H1 (cell line): Measurements from ENCODE around the gene SORCS3. TPM values are rescaled to one million over a fixed set of nuclear protein-coding genes. Genes with fewer than 3 reads are reported as not detected.

Experiments used
- CTCF ChIA-PET: fragments of 300-600 bp; sonication (Branson Sonifier 250); formaldehyde crosslinking; loops from one replicate; lab custom pipeline; 2021; ENCODE audit not compliant: partially characterized antibody; lab: Charles Lee
- POLR2A ChIA-PET: fragments of 300-600 bp; sonication (Branson Sonifier 250); formaldehyde crosslinking; loops from one replicate; lab custom pipeline; 2021; ENCODE audit warnings: inconsistent platforms; ENCODE audit not compliant: partially characterized antibody; lab: Charles Lee
- DNase-seq, 2 experiments: peaks; one replicate each; pipeline versions ENCODE4 v3.0.0 to v3.0.0-alpha.2; 2010 to 2022; ENCODE audit warnings: low spot score in 2 of 2, low read depth in 1 of 2, mixed read lengths in 1 of 2
- FAIRE-seq: peaks from 2 replicates; lab custom pipeline; 2011; peaks lifted over from hg19 to GRCh38; lab: Jason Lieb, UNC
- H2AFZ ChIP-seq: 2 replicates; pipeline ENCODE4 v1.8.1; 2012; ENCODE audit warnings: low read length, inconsistent platforms
- H2AK5ac ChIP-seq: 2 replicates; pipeline ENCODE4 v1.6.1; 2013; ENCODE audit warnings: low read depth, low read length
- H2BK120ac ChIP-seq: replicated peaks from 2 replicates; pipeline ENCODE3; 2013; ENCODE audit warnings: low read depth, low read length, inconsistent platforms
- H2BK12ac ChIP-seq: 2 replicates; pipeline ENCODE4 v1.6.1; 2013; ENCODE audit warnings: low read depth, low read length
- H2BK15ac ChIP-seq: 2 replicates; pipeline ENCODE4 v1.6.1; 2013; ENCODE audit warnings: low read length
- H2BK20ac ChIP-seq: 2 replicates; pipeline ENCODE4 v1.6.1; 2013; ENCODE audit warnings: low read length
- H2BK5ac ChIP-seq: 2 replicates; pipeline ENCODE4 v1.6.1; 2013; ENCODE audit warnings: low read depth, low read length
- H3K14ac ChIP-seq: 2 replicates; pipeline ENCODE4 v1.6.1; 2013; ENCODE audit warnings: inconsistent platforms; ENCODE audit not compliant: insufficient read length
- H3K18ac ChIP-seq: 2 replicates; pipeline ENCODE4 v1.6.1; 2013; ENCODE audit warnings: low read length; ENCODE audit errors: extremely low read depth
- H3K23ac ChIP-seq: 2 replicates; pipeline ENCODE4 v1.6.1; 2013; ENCODE audit warnings: inconsistent platforms; ENCODE audit not compliant: insufficient read length
- H3K23me2 ChIP-seq: 2 replicates; pipeline ENCODE4 v1.6.1; 2013; ENCODE audit warnings: low read depth, low read length
- H3K27ac ChIP-seq: 2 replicates; pipeline ENCODE4 v1.6.1; 2011; ENCODE audit warnings: low read depth, low read length, inconsistent platforms
- H3K27me3 ChIP-seq, 4 experiments: replicated peaks in 1 of 4; 1 replicate in 1 of 4; 2 replicates in 3 of 4; pipeline versions ENCODE4 v1.6.1 to v1.8.1; 2011 to 2013; ENCODE audit warnings: low read length in 3 of 4, mild to moderate bottlenecking in 3 of 4, inconsistent platforms in 2 of 4, mixed read lengths in 2 of 4, moderate library complexity in 1 of 4; ENCODE audit not compliant: control insufficient read depth in 3 of 4, insufficient read depth in 3 of 4; ENCODE audit errors: extremely low read depth in 1 of 4
- H3K36me3 ChIP-seq, 4 experiments: 2 replicates each; pipeline versions ENCODE4 v1.6.1 to v1.8.1; 2011 to 2013; ENCODE audit warnings: mild to moderate bottlenecking in 4 of 4, low read length in 3 of 4, moderate library complexity in 2 of 4, control low read depth in 1 of 4, inconsistent platforms in 1 of 4; ENCODE audit not compliant: insufficient read depth in 4 of 4, control insufficient read depth in 2 of 4
- H3K4ac ChIP-seq: replicated peaks from 2 replicates; pipeline ENCODE3; 2013; ENCODE audit warnings: low read length, low read depth, mixed read lengths, inconsistent platforms; ENCODE audit not compliant: insufficient read length
- H3K4me1 ChIP-seq, 4 experiments: replicated peaks in 1 of 4; 1 replicate in 1 of 4; 2 replicates in 3 of 4; pipeline versions ENCODE4 v1.6.1 to v1.8.1; 2011 to 2013; ENCODE audit warnings: low read length in 3 of 4, inconsistent platforms in 2 of 4, mixed read lengths in 1 of 4; ENCODE audit not compliant: insufficient read depth in 4 of 4, control insufficient read depth in 3 of 4
- H3K4me2 ChIP-seq, 2 experiments: 2 replicates each; pipeline versions ENCODE4 v1.6.1 to v1.8.1; 2011 to 2013; ENCODE audit warnings: low read depth in 2 of 2, low read length in 2 of 2, control low read depth in 1 of 2, inconsistent platforms in 1 of 2, mild to moderate bottlenecking in 1 of 2; ENCODE audit not compliant: insufficient read depth in 1 of 2
- H3K4me3 ChIP-seq, 4 experiments: fragments of 200-600, 300-600 bp in 1 of 4; sonication (generic), shearing (Covaris generic), sonication (Bioruptor Twin) in 1 of 4; 2 replicates each; pipeline versions ENCODE4 v1.5.1 to v1.8.1; 2011 to 2016; ENCODE audit warnings: low read length in 4 of 4, low read depth in 3 of 4, control low read depth in 2 of 4, inconsistent platforms in 2 of 4, mild to moderate bottlenecking in 2 of 4, mixed read lengths in 1 of 4, moderate library complexity in 1 of 4; ENCODE audit not compliant: insufficient read depth in 2 of 4; ENCODE audit errors: extremely low read depth in 1 of 4
- H3K56ac ChIP-seq: replicated peaks from 2 replicates; pipeline ENCODE3; 2013; ENCODE audit warnings: low read depth, mild to moderate bottlenecking, mixed read lengths, low read length, inconsistent platforms; ENCODE audit not compliant: insufficient read length
- H3K79me1 ChIP-seq: 2 replicates; pipeline ENCODE4 v1.6.1; 2013; ENCODE audit warnings: low read depth, low read length, control low read depth
- H3K79me2 ChIP-seq, 2 experiments: 2 replicates each; pipeline versions ENCODE4 v1.6.1 to v1.8.1; 2012 to 2013; ENCODE audit warnings: low read length in 2 of 2, mild to moderate bottlenecking in 2 of 2, inconsistent platforms in 1 of 2; ENCODE audit not compliant: insufficient read depth in 2 of 2, control insufficient read depth in 1 of 2
- H3K9ac ChIP-seq, 4 experiments: replicated peaks in 1 of 4; 1 replicate in 1 of 4; 2 replicates in 3 of 4; pipeline versions ENCODE4 v1.6.1 to v1.8.1; 2011 to 2013; ENCODE audit warnings: low read depth in 3 of 4, low read length in 3 of 4, control low read depth in 2 of 4, mild to moderate bottlenecking in 2 of 4, moderate library complexity in 2 of 4, inconsistent platforms in 1 of 4; ENCODE audit errors: extremely low read depth in 1 of 4
- H3K9me3 ChIP-seq, 2 experiments: 2 replicates each; pipeline versions ENCODE4 v1.6.1 to v1.8.1; 2012 to 2013; ENCODE audit warnings: mild to moderate bottlenecking in 2 of 2, moderate library complexity in 2 of 2, control low read depth in 1 of 2, inconsistent platforms in 1 of 2, low read depth in 1 of 2, low read length in 1 of 2, mixed read lengths in 1 of 2; ENCODE audit not compliant: insufficient read depth in 2 of 2
- H4K20me1 ChIP-seq, 2 experiments: replicated peaks in 1 of 2; 2 replicates each; pipeline versions ENCODE3 to v1.8.1; 2011 to 2013; ENCODE audit warnings: inconsistent platforms in 2 of 2, low read length in 2 of 2, mild to moderate bottlenecking in 1 of 2; ENCODE audit not compliant: insufficient read depth in 2 of 2, control insufficient read depth in 1 of 2
- H4K5ac ChIP-seq: 2 replicates; pipeline ENCODE4 v1.6.1; 2013; ENCODE audit warnings: low read length, low read depth, mixed read lengths, inconsistent platforms; ENCODE audit not compliant: insufficient read length
- H4K8ac ChIP-seq: 2 replicates; pipeline ENCODE4 v1.8.0; 2013; ENCODE audit warnings: mild to moderate bottlenecking, moderate library complexity, low read length, inconsistent platforms; ENCODE audit not compliant: insufficient read depth; ENCODE audit errors: extremely low read depth
- H4K91ac ChIP-seq: replicated peaks from 2 replicates; pipeline ENCODE3; 2013; ENCODE audit warnings: low read length, mixed read lengths, inconsistent platforms; ENCODE audit not compliant: insufficient read length
- EP300 ChIP-seq, 2 experiments: IDR thresholded peaks; 1 replicate in 1 of 2; 2 replicates in 1 of 2; pipeline ENCODE4 v1.6.1; 2011 to 2012; ENCODE audit warnings: low read depth in 2 of 2, low read length in 2 of 2, mild to moderate bottlenecking in 2 of 2, borderline replicate concordance in 1 of 2, inconsistent platforms in 1 of 2, moderate library complexity in 1 of 2
- GABPA ChIP-seq: IDR thresholded peaks from 2 replicates; pipeline ENCODE4 v1.6.1; 2011; ENCODE audit warnings: mild to moderate bottlenecking, low read length, moderate library complexity, borderline replicate concordance; ENCODE audit not compliant: insufficient read depth
- HDAC2 ChIP-seq, 2 experiments: fragments of 300-600 bp in 1 of 2; sonication (generic) in 1 of 2; IDR thresholded peaks; 2 replicates each; pipeline ENCODE4 v1.6.1; 2011 to 2012; ENCODE audit warnings: low read depth in 2 of 2, low read length in 2 of 2, mild to moderate bottlenecking in 2 of 2, moderate library complexity in 2 of 2, borderline replicate concordance in 1 of 2, inconsistent platforms in 1 of 2
- KDM1A ChIP-seq: fragments of 200-600, 300-600 bp; sonication (generic); IDR thresholded peaks from 2 replicates; pipeline ENCODE4 v1.7.1; 2016; ENCODE audit warnings: mild to moderate bottlenecking, low read length, borderline replicate concordance
- KDM4A ChIP-seq: IDR thresholded peaks from one replicate; pipeline ENCODE4 v1.7.1; 2012; ENCODE audit warnings: low read depth, mild to moderate bottlenecking, moderate library complexity, low read length, inconsistent platforms; ENCODE audit not compliant: severe bottlenecking
- NANOG ChIP-seq: IDR thresholded peaks from 2 replicates; pipeline ENCODE4 v1.6.1; 2011; ENCODE audit warnings: low read length, low read depth, mild to moderate bottlenecking, inconsistent platforms; ENCODE audit not compliant: insufficient read depth, poor library complexity, severe bottlenecking
- NRF1 ChIP-seq: IDR thresholded peaks from 2 replicates; pipeline ENCODE4 v1.6.1; 2011; ENCODE audit warnings: mild to moderate bottlenecking, low read depth, low read length, improper control_type of control experiment
- SIN3A ChIP-seq, 2 experiments: IDR thresholded peaks in 1 of 2; conservative IDR thresholded peaks in 1 of 2; 2 replicates each; pipeline ENCODE4 v1.6.1; 2011 to 2012; ENCODE audit warnings: low read length in 2 of 2, improper control_type of control experiment in 1 of 2, low read depth in 1 of 2, mild to moderate bottlenecking in 1 of 2
- SIX5 ChIP-seq: IDR thresholded peaks from 2 replicates; pipeline ENCODE4 v1.6.1; 2011; ENCODE audit warnings: mild to moderate bottlenecking, low read depth, low read length
- SP2 ChIP-seq: IDR thresholded peaks from 2 replicates; pipeline ENCODE4 v1.6.1; 2012; ENCODE audit warnings: mild to moderate bottlenecking, low read length, inconsistent platforms
- TAF1 ChIP-seq: IDR thresholded peaks from 2 replicates; pipeline ENCODE4 v1.6.1; 2011; ENCODE audit warnings: mild to moderate bottlenecking, low read depth, low read length
- TCF12 ChIP-seq: IDR thresholded peaks from 2 replicates; pipeline ENCODE4 v1.6.1; 2011; ENCODE audit warnings: low read depth, mild to moderate bottlenecking, low read length
- polyA plus RNA-seq, 7 experiments: library from polyadenylated mRNA; depleted of rRNA in 3 of 7; stranded (reverse) in 5 of 7; unstranded in 2 of 7; fragments of >200 nt in 5 of 7; fragments of 200-250 nt in 2 of 7; gene quantifications; 1 replicate in 5 of 7; 2 replicates in 1 of 7; 4 replicates in 1 of 7; pipeline versions ENCODE4 v1.2.1 to v1.2.3, GENCODE V29; 2011 to 2013; ENCODE audit warnings: missing spikeins in 2 of 7, mixed read lengths in 2 of 7
- total RNA-seq: library from RNA; stranded (reverse); fragmentation: NEBNext Ultra II Directional; extraction: Animal tissue kit (Norgen Biotek cat#: 25700); gene quantifications from 2 replicates; pipeline ENCODE4 v1.2.1, GENCODE V29; 2021
- TF ChIP-seq, protein P1 (sequence below): IDR thresholded peaks from 2 replicates; pipeline ENCODE4 v1.6.1; 2012; ENCODE audit warnings: low read length, inconsistent platforms

SORCS3 gene
- total and polyA plus RNA-seq, 2 of the 8 experiments (the other 6 are each of a cell fraction or from before 2014, with no cell fraction given), result 0.26 to 0.88 TPM

DNA sequence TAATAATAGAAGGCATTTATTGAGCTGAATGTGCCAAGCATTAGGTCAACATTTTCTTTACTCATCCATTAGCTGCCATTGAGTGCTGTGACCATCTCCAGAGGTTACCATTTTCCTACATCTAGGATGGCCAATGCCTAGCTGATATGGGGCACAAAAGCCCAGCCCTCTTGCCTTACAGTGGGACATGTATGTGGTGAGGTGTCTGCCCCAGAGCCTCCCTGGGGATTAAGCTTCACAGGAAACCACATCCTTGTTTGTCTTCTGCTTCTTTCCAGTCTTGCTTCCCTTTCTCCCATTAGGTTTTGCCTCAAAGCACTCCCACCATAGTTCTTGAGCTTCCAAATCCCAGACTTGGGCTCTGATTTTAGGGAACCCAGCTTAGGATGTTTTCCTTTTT lies 258.7 kb downstream of the SORCS3 start:
- Histone ChIP-seq H3K27me3 (no peaks in the 10 kb centered on the region), H3K56ac (no peak overlapping the region), H4K20me1 (no peaks in the 10 kb centered on the region), H3K4me1 (no peaks in the 10 kb centered on the region), H3K4ac (no peak overlapping the region), H4K5ac (no peak overlapping the region), H3K36me3 (no peaks in the 10 kb centered on the region), H2AK5ac (no peak overlapping the region), H2BK5ac (no peak overlapping the region), H3K4me3 (no peak overlapping the region), H4K8ac (no peak overlapping the region), H2BK15ac (no peak overlapping the region), H3K79me1 (no peaks in the 10 kb centered on the region), H2AFZ (no peak overlapping the region), H3K23ac (no peak overlapping the region), H2BK12ac (no peak overlapping the region), H3K9me3 (no peaks in the 10 kb centered on the region), H4K91ac (no peak overlapping the region), H2BK120ac (no peak overlapping the region), H2BK20ac (no peak overlapping the region), H3K23me2 (no peaks in the 10 kb centered on the region), H3K4me2 (no peak overlapping the region), H3K79me2 (no peaks in the 10 kb centered on the region), H3K14ac (no peak overlapping the region), H3K18ac (no peak overlapping the region), H3K27ac (no peak overlapping the region), H3K9ac (no peak overlapping the region)
- CTCF ChIA-PET, result interaction anchor here (0.7 to 3.4 kb wide), 4 partner anchors 10 to 186 kb away, joined by 3 to 18 read pairs (median 4); no protein-coding TSS in a partner anchor
- POLR2A ChIA-PET, result no interaction called here
- no peak for FAIRE-seq
- DNase-seq, result no peak
- TF ChIP-seq TCF12, result no peak
- TF ChIP-seq SP2, result no peak
- no peak for TF ChIP-seq SIX5
- no peak for TF ChIP-seq TAF1
- no peak for TF ChIP-seq HDAC2 (IDR thresholded peaks at IDR 0.05; ENCODE audit: borderline replicate concordance in 1 of 2, low read depth in 2 of 2, low read length in 2 of 2)
- TF ChIP-seq SIN3A (conservative IDR thresholded peaks at IDR 0.05 in 1 of 2, IDR thresholded peaks at IDR 0.05 in 1 of 2; ENCODE audit: low read depth in 1 of 2, low read length in 2 of 2), result no peak
- TF ChIP-seq NANOG, result no peak
- no peak for TF ChIP-seq NRF1
- TF ChIP-seq, protein P1, sequence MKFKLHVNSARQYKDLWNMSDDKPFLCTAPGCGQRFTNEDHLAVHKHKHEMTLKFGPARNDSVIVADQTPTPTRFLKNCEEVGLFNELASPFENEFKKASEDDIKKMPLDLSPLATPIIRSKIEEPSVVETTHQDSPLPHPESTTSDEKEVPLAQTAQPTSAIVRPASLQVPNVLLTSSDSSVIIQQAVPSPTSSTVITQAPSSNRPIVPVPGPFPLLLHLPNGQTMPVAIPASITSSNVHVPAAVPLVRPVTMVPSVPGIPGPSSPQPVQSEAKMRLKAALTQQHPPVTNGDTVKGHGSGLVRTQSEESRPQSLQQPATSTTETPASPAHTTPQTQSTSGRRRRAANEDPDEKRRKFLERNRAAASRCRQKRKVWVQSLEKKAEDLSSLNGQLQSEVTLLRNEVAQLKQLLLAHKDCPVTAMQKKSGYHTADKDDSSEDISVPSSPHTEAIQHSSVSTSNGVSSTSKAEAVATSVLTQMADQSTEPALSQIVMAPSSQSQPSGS, result no peak
- TF ChIP-seq KDM1A, result no peak
- no peak for TF ChIP-seq KDM4A
- TF ChIP-seq EP300 (IDR thresholded peaks at IDR 0.05; ENCODE audit: borderline replicate concordance in 1 of 2, low read depth in 2 of 2, low read length in 2 of 2), result no peak
- no peak for TF ChIP-seq GABPA
